KOPT-K1 (cell line): ENCODE data around the gene SEH1L.

Experiments used
- H3K27ac ChIP-seq: fragments of 200-600 bp; sonication (generic); 2 replicates; pipeline ENCODE4 v1.5.1; 2016; ENCODE audit warnings: antibody characterized with exemption, mild to moderate bottlenecking, low read depth, low read length; ENCODE audit not compliant: poor library complexity, severe bottlenecking
- H3K36me3 ChIP-seq: fragments of 200-600 bp; sonication (generic); 2 replicates; pipeline ENCODE4 v1.5.1; 2017; ENCODE audit warnings: antibody characterized with exemption, mild to moderate bottlenecking, low read length, moderate library complexity; ENCODE audit not compliant: insufficient read depth
- H3K9me3 ChIP-seq: fragments of 200-600 bp; sonication (generic); 2 replicates; pipeline ENCODE4 v1.5.1; 2017; ENCODE audit warnings: antibody characterized with exemption, low read length, mild to moderate bottlenecking; ENCODE audit not compliant: insufficient read depth, poor library complexity, severe bottlenecking

Gene SEH1L

GRCh38 chr18:12929477-12930083 is 18.2 kb upstream of the SEH1L start:
- H3K27ac ChIP-seq: no peak overlapping the region
- no peaks in the 10 kb centered on the region for H3K36me3 ChIP-seq
- no peaks in the 10 kb centered on the region for H3K9me3 ChIP-seq

DNA sequence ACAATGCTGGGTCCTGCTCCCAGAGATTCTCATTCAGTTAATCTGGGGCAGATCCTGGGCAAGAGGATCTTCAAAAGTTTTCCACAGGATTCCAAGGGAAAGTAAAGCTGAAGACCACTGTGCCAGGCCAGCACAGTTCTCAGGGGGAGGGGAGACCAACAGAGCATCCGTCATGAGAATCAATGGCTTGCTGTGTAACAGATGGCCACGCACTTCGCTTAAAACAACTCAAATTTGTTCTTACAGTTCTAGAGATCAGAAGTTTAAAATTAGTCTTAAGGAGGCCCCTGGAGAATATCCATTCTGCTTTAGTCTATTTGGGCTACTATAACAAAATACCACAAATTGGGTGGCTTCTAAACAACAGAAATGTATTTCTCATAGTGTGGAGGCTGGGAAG is 17.4 kb upstream of the SEH1L start:
- Histone ChIP-seq H3K9me3 (no peaks in the 10 kb centered on the region), H3K36me3 (no peaks in the 10 kb centered on the region), H3K27ac (no peak overlapping the region)

- H3K9me3 ChIP-seq: no peaks in the 10 kb centered on the region
- no peaks in the 10 kb centered on the region for H3K36me3 ChIP-seq
- H3K27ac ChIP-seq: no peak overlapping the region
These were observed 16.9 kb upstream of the SEH1L start for GRCh38 chr18:12930908-12931307.

- Histone ChIP-seq H3K36me3 (no peaks in the 10 kb centered on the region), H3K27ac (no peak overlapping the region), H3K9me3 (no peaks in the 10 kb centered on the region)
These were observed 14.5 kb upstream of the SEH1L start for GRCh38 chr18:12933327-12933726.

GRCh38 chr18:12934454-12935071 is 13.2 kb upstream of the SEH1L start:
- H3K9me3 ChIP-seq: no peaks in the 10 kb centered on the region
- no peak overlapping the region for H3K27ac ChIP-seq
- H3K36me3 ChIP-seq: no peaks in the 10 kb centered on the region

DNA sequence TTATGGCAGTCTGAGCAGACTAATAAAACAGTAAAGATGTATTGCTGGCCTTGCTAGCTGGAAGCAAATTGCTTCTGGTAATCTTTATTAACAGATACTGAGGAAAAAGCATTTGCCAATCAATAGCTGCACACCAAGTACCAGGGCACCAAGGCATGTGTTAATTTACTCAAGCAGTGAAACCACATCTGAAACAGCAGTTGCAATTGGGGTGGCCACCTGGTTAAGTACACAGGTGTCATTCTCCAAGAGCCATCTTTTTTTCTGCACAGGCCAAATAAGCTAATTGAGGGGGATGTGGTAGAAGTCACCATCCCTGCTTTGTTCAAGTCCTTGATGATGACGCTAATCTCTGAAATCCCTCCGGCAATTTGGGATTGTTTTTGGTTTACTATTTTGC is 8.6 kb upstream of the SEH1L start:
- Histone ChIP-seq H3K36me3 (no peaks in the 10 kb centered on the region), H3K27ac (peak overlapping the region; percentile 37), H3K9me3 (no peaks in the 10 kb centered on the region)

DNA sequence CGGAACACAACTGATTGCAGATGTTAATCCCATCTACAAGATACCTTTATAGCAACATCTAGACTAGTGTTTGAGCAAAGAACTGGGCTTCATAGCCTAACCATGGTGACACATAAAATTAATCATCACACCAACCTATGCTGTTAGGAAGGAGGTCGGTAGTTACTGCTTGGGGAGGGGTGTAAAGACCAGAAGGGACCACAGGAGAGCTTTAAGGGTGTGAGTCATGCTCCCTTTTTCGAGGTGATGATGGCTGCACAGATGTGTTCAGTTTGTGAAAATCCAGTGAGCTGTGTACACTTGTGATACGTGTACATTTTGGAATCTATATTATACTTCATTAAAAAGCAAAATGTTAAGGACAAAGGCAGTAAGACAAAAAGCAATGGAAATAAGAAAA is 4.6 kb upstream of the SEH1L start:
- Histone ChIP-seq H3K27ac (no peak overlapping the region), H3K9me3 (no peaks in the 10 kb centered on the region), H3K36me3 (no peaks in the 10 kb centered on the region)

DNA sequence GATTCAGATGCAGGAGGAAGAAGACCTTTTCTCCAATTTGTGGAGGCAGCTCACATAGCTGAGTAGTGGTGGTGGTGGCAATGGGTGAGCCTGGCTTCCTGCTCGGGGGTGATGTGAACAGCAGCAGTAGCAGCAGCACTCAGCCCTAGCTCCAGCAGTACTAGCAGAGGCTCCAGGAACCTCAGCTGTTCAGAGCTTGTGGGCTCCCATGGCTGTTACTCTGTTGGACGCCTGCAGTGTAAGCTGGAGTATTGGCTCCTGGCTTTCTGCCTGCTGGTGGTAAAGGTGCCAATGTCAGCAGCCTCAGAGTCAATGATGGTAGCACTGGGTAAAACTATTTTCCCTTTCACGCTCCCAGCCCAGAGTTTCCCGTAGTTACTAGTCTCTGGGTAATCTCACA is 3.1 kb upstream of the SEH1L start:
- H3K36me3 ChIP-seq: peaks cover 4% of the 10 kb centered on the region; the same call in 1 of the 2 replicates
- H3K27ac ChIP-seq: peak overlapping the region; percentile 8
- peaks cover 4% of the 10 kb centered on the region for H3K9me3 ChIP-seq

- Histone ChIP-seq H3K27ac (peak overlapping the region; percentile 77), H3K36me3 (peaks cover 23% of the 10 kb centered on the region), H3K9me3 (peaks cover 4% of the 10 kb centered on the region)
These were observed 1.1 kb upstream of the SEH1L start for GRCh38 chr18:12946549-12947284.

DNA sequence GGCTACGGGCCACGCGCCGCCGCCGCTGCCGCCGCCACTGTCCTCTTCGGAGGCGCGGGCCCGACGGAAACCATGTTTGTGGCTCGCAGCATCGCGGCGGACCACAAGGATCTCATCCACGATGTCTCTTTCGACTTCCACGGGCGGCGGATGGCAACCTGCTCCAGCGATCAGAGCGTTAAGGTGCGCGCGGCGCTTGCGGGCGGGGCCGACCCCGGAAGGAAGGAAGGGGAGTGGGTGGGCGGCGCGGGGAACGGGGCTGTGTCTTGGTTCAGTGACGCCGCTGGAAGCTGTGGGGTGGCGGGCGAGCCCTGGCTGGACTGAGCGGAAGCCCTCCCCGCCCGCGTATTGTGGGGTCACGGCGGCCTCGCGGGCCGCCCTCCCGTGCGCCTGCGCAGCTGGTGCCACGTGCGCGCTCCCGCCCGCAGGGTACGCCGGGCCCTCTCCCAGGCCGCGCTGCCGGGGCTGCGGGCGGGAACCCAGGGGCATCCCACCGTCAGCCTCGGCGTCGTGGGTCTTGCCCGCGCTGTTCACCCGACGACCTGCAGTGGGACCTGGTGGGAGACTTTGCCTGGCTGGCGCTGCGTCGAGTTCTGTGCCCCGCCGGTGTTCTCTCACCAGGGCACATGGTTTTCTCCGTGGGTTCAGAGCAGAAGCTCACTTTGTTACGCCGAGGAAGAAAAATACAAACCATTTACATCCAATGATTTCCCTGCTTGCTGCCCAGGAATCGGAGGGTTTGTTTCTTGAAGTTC is 416 bp downstream of the SEH1L start:
- peaks cover 4% of the 10 kb centered on the region for H3K9me3 ChIP-seq
- peaks cover 38% of the 10 kb centered on the region for H3K36me3 ChIP-seq
- H3K27ac ChIP-seq: peak overlapping the region; percentile 85

DNA sequence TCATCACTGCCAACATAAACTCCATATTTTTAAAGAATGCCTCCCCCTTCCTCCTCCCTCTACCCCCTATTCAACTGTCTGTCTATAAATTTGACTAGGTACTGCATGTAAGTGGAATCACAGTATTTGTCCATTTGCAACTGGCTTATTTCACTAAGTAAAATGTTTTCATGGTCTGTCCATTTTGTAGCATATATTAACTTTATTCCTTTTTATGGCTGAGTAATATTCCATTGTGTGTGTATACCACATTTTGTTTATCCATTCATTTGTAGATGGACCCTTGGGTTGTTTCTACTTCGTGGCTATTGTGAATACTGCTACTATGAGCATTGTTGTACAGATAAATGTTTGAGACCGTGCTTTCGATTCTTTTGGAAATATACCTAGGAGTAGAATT is 10.7 kb downstream of the SEH1L start:
- H3K27ac ChIP-seq: no peak overlapping the region
- H3K36me3 ChIP-seq: peaks cover 88% of the 10 kb centered on the region
- no peaks in the 10 kb centered on the region for H3K9me3 ChIP-seq

DNA sequence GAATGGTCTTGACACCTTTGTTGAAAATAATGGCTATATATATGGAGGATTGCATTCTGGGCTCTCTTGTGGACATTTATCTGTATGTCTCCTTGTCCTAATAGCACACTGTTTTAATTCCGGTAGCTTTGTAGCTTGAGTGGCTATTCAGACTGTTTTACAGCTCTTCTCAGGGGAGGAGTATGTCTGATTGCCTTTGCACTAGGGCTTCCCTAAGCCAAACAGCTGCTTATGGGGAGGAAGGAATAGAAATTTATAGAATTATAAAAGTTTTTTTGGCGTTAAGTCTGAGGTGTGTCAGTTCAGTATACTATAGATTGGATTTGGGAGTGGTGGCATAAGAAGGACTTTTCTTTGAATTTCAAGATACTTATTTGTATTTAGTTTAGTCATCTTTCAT is 12.6 kb downstream of the SEH1L start:
- Histone ChIP-seq H3K9me3 (no peaks in the 10 kb centered on the region), H3K36me3 (peaks cover 89% of the 10 kb centered on the region), H3K27ac (no peak overlapping the region)

GRCh38 chr18:12960853-12961397 is 13.1 kb downstream of the SEH1L start:
- H3K36me3 ChIP-seq: peaks cover 91% of the 10 kb centered on the region
- H3K27ac ChIP-seq: no peak overlapping the region
- no peaks in the 10 kb centered on the region for H3K9me3 ChIP-seq

GRCh38 chr18:12963069-12963468 is 15.3 kb downstream of the SEH1L start:
- Histone ChIP-seq H3K36me3 (peaks cover 98% of the 10 kb centered on the region), H3K9me3 (no peaks in the 10 kb centered on the region), H3K27ac (no peak overlapping the region)

- Histone ChIP-seq H3K27ac (no peak overlapping the region), H3K36me3 (peaks cover 98% of the 10 kb centered on the region), H3K9me3 (no peaks in the 10 kb centered on the region)
These were observed 20.3 kb downstream of the SEH1L start for GRCh38 chr18:12968115-12968514.
